HT1080 (cell line): ENCODE measurements around the gene ACTL8. TPM values are rescaled to one million over a fixed set of nuclear protein-coding genes. Genes with fewer than 3 reads are reported as not detected.

Experiments used
- DNase-seq: peaks from one replicate; pipeline ENCODE4 v3.0.0-alpha.2; 2015; ENCODE audit warnings: low read depth
- total RNA-seq: library from RNA; depleted of rRNA; stranded (reverse); fragments of >200 nt; shearing (Covaris generic); gene quantifications from 2 replicates; pipeline ENCODE4 v1.2.3, GENCODE V29; 2014

Gene ACTL8
- total RNA-seq, 1 experiment from 2014 or later: 32.7 TPM

GRCh38 chr1:17802945-17803344 lies 47.8 kb downstream of the ACTL8 start:
- no peak for DNase-seq

GRCh38 chr1:17805869-17806684 lies 50.9 kb downstream of the ACTL8 start:
- no peak for DNase-seq

- DNase-seq: no peak
These were observed 53.7 kb downstream of the ACTL8 start for GRCh38 chr1:17808816-17809215.

- no peak for DNase-seq
These were observed 55.5 kb downstream of the ACTL8 start for GRCh38 chr1:17810668-17811067.

GRCh38 chr1:17816511-17816910 lies 61.4 kb downstream of the ACTL8 start:
- DNase-seq: no peak

- no peak for DNase-seq
These were observed 64.1 kb downstream of the ACTL8 start for GRCh38 chr1:17819129-17819802.

GRCh38 chr1:17820198-17820597 lies 65.1 kb downstream of the ACTL8 start:
- DNase-seq: no peak

GRCh38 chr1:17822741-17823426 lies 67.8 kb downstream of the ACTL8 start:
- DNase-seq: no peak

GRCh38 chr1:17825273-17826164 lies 70.4 kb downstream of the ACTL8 start:
- no peak for DNase-seq

- DNase-seq: no peak
These were observed 71.0 kb downstream of the ACTL8 start for GRCh38 chr1:17826165-17826488.

- DNase-seq: no peak
These were observed 73.9 kb downstream of the ACTL8 start for GRCh38 chr1:17828991-17829390.

GRCh38 chr1:17829579-17829978 lies 74.4 kb downstream of the ACTL8 start:
- no peak for DNase-seq

GRCh38 chr1:17831597-17831996 lies 76.5 kb downstream of the ACTL8 start:
- peak; percentile 42 for DNase-seq

GRCh38 chr1:17833661-17834501 lies 78.7 kb downstream of the ACTL8 start:
- DNase-seq: no peak

- DNase-seq: no peak
These were observed 79.5 kb downstream of the ACTL8 start for GRCh38 chr1:17834561-17835100.

- no peak for DNase-seq
These were observed 82.3 kb downstream of the ACTL8 start for GRCh38 chr1:17837233-17838030.

- DNase-seq: no peak
These were observed 84.6 kb downstream of the ACTL8 start for GRCh38 chr1:17839641-17840196.

- DNase-seq: no peak
These were observed 86.8 kb downstream of the ACTL8 start for GRCh38 chr1:17841944-17842343.

- no peak for DNase-seq
These were observed 87.6 kb downstream of the ACTL8 start for GRCh38 chr1:17842686-17843085.
